HL-60/S4 treated with retinoic acid at 250 ng/mL for 4 days and 3 days (cell line): Measurements from ENCODE around the gene ZFR2.
"Not testable (repeated sequence)": the region's sequence is repeated elsewhere in the genome, so short reads cannot be mapped to it uniquely, and the experiment has no call there.

Experiments
- in situ Hi-C: fragments of 300-500 bp; cut with MboI; formaldehyde crosslinking; loops from 2 replicates; pipeline ENCODE4 v1.7.0; 2022; ENCODE audit warnings: low sequenced_read_pairs

Gene ZFR2

GRCh38 chr19:3818466-3818865 is 50.4 kb downstream of the ZFR2 start:
- in situ Hi-C loops = no loop called here

GRCh38 chr19:3817761-3818160 is 51.1 kb downstream of the ZFR2 start:
- in situ Hi-C loops = no loop called here

- in situ Hi-C loops = no loop called here
These were observed 52.1 kb downstream of the ZFR2 start for GRCh38 chr19:3816566-3817218.

- in situ Hi-C loops = not testable (repeated sequence)
These were observed 52.7 kb downstream of the ZFR2 start for GRCh38 chr19:3816148-3816547.

GRCh38 chr19:3814648-3815047 is 54.2 kb downstream of the ZFR2 start:
- in situ Hi-C loops = no loop called here

GRCh38 chr19:3813473-3814392 is 55.1 kb downstream of the ZFR2 start:
- in situ Hi-C loops = no loop called here

- in situ Hi-C loops = no loop called here
These were observed 58.0 kb downstream of the ZFR2 start for GRCh38 chr19:3810708-3811355.

- in situ Hi-C loops = no loop called here
These were observed 58.7 kb downstream of the ZFR2 start for GRCh38 chr19:3809881-3810707.

- in situ Hi-C loops = no loop called here
These were observed 60.3 kb downstream of the ZFR2 start for GRCh38 chr19:3808420-3809143.

GRCh38 chr19:3807574-3808354 is 61.1 kb downstream of the ZFR2 start:
- in situ Hi-C loops = no loop called here

- in situ Hi-C loops = no loop called here
These were observed 61.7 kb downstream of the ZFR2 start for GRCh38 chr19:3807131-3807480.

GRCh38 chr19:3805859-3806258 is 63.0 kb downstream of the ZFR2 start:
- in situ Hi-C loops = no loop called here

GRCh38 chr19:3804429-3804828 is 64.4 kb downstream of the ZFR2 start:
- in situ Hi-C loops = no loop called here

GRCh38 chr19:3803986-3804385 is 64.9 kb downstream of the ZFR2 start:
- in situ Hi-C loops = no loop called here

- in situ Hi-C loops = no loop called here
These were observed 65.5 kb downstream of the ZFR2 start for GRCh38 chr19:3803114-3803888.

- in situ Hi-C loops = no loop called here
These were observed 67.3 kb downstream of the ZFR2 start for GRCh38 chr19:3801412-3802096.

- in situ Hi-C loops = no loop called here
These were observed 67.8 kb downstream of the ZFR2 start for GRCh38 chr19:3800996-3801395.

GRCh38 chr19:3798137-3798536 is 70.7 kb downstream of the ZFR2 start:
- in situ Hi-C loops = no loop called here
